COLO829 (cell line): Measurements from ENCODE around the gene KCP.

ENCODE experiments used
- DNase-seq: peaks from one replicate; pipeline ENCODE4 v3.0.0; 2012; ENCODE audit warnings: low spot score

Gene KCP

GRCh38 chr7:128840326-128841170 is 70.0 kb downstream of the KCP start:
- DNase-seq: no peak

- DNase-seq: no peak
Measured at GRCh38 chr7:128839751-128840177, 70.7 kb downstream of the KCP start.

- no peak for DNase-seq
Measured at GRCh38 chr7:128838981-128839731, 71.4 kb downstream of the KCP start.

- DNase-seq: no peak
Measured at GRCh38 chr7:128838109-128838779, 72.3 kb downstream of the KCP start.

GRCh38 chr7:128837521-128837921 is 73.0 kb downstream of the KCP start:
- DNase-seq: no peak

GRCh38 chr7:128836729-128837348 is 73.7 kb downstream of the KCP start:
- no peak for DNase-seq

- DNase-seq: no peak
Measured at GRCh38 chr7:128835790-128836641, 74.5 kb downstream of the KCP start.

GRCh38 chr7:128835231-128835751 is 75.2 kb downstream of the KCP start:
- DNase-seq: no peak

GRCh38 chr7:128833946-128834325 is 76.6 kb downstream of the KCP start:
- no peak for DNase-seq

GRCh38 chr7:128833148-128833945 is 77.2 kb downstream of the KCP start:
- DNase-seq: no peak

- DNase-seq: no peak
Measured at GRCh38 chr7:128832880-128833147, 77.7 kb downstream of the KCP start.

GRCh38 chr7:128831994-128832879 is 78.3 kb downstream of the KCP start:
- no peak for DNase-seq

- no peak for DNase-seq
Measured at GRCh38 chr7:128831178-128831993, 79.1 kb downstream of the KCP start.

- no peak for DNase-seq
Measured at GRCh38 chr7:128830231-128831177, 80.0 kb downstream of the KCP start, which contains the start of gene FLNC. TSS of gene FLNC (plus strand) at chr7:128830406. CDS start at chr7:128830638, 232 bp downstream.

- no peak for DNase-seq
Measured at GRCh38 chr7:128829391-128830166, 80.9 kb downstream of the KCP start.

GRCh38 chr7:128827971-128828711 is 82.4 kb downstream of the KCP start:
- DNase-seq: no peak
